NCI-H2196 (cell line): ENCODE measurements around the gene NAGLU.
A peak's percentile ranks its signal among the peaks of the same experiment; 100 is the strongest.
"Not testable (repeated sequence)": the region's sequence is repeated elsewhere in the genome, so short reads cannot be mapped to it uniquely, and the experiment has no call there.

ENCODE experiments used
- DNase-seq: peaks from one replicate; lab custom pipeline; 2025; ENCODE audit not compliant: unreplicated experiment; lab: John Stamatoyannopoulos, UW

The NAGLU gene

DNA sequence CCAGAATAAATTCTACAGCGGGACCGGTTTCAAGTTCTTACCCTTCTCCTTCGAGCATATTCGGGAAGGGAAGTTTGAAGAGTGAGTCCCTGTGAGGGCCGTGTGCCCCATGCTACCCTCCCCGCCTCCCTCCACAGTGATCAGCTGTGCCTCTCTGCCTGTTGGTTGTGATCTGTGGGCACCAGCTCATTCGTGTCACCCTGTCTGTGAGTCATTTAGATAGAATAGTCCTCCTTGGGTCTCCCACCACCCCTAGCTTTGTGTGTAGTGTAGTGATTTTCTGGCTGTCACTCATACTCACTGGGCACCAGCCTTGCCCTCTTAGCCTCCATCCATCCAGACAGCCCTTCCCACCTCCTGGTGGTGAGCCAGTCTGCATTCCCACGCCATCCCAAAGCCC is 15.0 kb upstream of the NAGLU start:
- no peak for DNase-seq

DNA sequence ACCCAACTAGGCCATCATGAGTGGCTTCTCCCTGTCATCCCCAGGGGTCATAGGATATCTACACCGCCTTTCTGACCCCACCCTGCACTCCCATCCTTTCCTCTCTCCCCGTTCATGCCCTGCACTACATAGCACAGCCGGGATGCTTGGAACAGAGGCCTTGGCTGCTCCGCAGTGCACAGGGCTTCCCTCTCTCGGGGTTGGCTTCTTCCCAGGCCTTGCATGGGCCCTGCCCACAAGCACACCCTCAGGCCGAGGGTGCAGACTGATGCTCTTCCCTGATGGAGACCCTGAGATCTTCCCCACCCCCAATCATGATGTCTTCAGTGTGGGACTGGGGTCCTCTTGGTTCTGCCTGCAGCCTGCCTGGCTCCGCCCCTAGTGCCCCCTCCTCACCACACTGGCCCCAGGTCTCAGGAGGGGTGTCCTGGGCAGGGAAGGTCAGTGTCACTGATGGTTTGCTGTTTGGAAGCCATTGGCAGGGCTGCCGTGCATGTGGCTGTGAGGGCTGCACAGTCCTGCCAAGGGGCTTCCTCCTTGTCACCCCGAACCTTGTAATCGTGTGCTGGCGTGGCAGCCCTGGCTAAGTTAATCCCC is 14.3 kb upstream of the NAGLU start:
- DNase-seq = no peak

GRCh38 chr17:42522263-42522790 is 13.7 kb upstream of the NAGLU start:
- DNase-seq = no peak

GRCh38 chr17:42522798-42523278 is 13.2 kb upstream of the NAGLU start:
- DNase-seq = no peak

- DNase-seq = no peak
These were observed 10.8 kb upstream of the NAGLU start for GRCh38 chr17:42525221-42525620.

- no peak for DNase-seq
These were observed 10.0 kb upstream of the NAGLU start for GRCh38 chr17:42526031-42526444.

- DNase-seq = no peak
These were observed 8.1 kb upstream of the NAGLU start for GRCh38 chr17:42527932-42528331.

DNA sequence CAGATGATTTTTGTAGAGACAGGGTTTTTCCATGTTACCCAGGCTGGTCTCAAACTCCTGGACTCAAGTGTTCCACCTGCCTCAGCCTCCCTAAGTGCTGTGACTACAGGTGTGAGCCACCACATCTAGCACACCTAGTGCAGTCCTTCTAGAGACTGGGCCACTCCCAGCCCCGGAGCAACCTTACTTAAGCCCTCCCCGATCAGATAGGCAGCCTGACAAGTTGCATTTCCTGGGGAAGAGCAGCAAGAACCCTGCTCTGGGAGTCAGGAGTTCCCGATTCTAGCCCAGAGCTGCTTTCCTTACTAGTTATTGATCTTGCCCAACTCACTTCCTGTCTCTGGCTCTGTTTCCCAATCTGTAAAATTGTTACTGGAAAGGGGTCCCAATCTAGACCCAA is 7.0 kb upstream of the NAGLU start:
- no peak for DNase-seq

- DNase-seq = no peak
These were observed 5.0 kb upstream of the NAGLU start for GRCh38 chr17:42530952-42531454.

DNA sequence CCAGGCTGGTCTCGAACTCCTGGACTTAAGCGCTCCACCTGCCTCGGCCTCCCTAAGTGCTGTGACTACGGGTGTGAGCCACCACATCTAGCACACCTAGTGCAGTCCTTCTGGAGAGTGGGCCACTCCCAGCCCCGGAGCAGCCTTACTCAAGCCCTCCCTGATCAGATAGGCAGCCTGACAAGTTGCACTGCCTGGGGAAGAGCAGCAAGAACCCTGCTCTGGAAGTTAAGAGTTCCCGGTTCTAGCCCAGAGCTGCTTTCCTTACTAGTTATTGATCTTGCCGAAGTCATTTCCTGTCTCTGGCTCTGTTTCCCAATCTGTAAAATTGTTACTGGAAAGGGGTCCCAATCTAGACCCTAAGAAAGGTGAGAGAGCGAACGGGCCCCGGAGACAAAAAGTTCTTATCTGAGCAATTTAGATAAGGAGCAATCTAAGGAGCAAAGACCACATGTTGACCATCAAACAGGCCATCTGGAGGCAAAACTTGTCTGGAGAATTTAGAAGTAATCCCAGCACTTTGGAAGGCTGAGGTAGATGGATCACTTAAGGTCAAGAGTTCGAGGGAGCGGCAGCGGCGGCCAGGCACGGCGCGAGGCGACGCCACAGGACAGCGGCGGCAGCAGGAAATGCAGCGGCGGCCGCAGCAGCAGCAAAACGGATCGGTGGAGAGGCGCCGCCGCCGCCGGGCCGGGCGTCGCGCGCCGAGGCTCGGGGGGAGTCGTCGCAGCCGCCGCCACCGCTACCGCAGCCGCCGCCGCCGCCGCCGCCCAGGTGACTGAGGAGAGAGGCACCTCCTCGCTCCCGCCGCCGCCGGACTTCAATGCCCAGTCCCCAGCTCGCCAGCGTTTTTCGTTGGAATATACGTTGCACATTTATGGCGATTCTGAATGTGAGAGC is 4.3 kb upstream of the NAGLU start:
- peak; percentile 34 for DNase-seq

- no peak for DNase-seq
These were observed 640 bp upstream of the NAGLU start for GRCh38 chr17:42535155-42536047.

DNA sequence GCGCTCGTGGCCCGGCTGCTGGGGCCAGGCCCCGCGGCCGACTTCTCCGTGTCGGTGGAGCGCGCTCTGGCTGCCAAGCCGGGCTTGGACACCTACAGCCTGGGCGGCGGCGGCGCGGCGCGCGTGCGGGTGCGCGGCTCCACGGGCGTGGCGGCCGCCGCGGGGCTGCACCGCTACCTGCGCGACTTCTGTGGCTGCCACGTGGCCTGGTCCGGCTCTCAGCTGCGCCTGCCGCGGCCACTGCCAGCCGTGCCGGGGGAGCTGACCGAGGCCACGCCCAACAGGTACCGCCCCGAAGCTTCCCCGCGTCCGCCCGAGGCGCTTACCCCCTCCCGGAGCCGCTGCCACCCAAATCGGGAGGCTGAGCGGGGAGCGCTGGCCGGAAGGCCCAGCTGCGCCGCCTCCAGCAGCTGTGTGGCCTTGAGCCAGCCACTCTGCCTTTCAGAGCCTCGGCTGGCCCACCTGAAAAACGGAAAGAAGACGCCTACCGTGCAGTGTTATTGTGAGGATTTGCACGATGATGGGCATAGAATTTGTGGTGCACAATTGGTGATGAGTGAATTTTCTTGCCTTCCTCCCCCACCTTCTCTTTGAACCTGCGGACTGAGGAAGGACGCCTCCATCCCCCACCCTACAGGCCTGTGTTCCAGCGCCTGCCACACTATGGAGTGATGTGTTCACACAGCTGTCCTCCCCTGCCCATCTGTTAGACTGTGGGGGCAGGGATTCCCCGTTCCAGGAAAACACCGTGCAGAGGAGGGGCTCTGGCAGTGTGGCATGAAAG is 523 bp downstream of the NAGLU start:
- peak; percentile 76 for DNase-seq

- DNase-seq = no peak
These were observed 1.2 kb downstream of the NAGLU start for GRCh38 chr17:42537156-42537805.

DNA sequence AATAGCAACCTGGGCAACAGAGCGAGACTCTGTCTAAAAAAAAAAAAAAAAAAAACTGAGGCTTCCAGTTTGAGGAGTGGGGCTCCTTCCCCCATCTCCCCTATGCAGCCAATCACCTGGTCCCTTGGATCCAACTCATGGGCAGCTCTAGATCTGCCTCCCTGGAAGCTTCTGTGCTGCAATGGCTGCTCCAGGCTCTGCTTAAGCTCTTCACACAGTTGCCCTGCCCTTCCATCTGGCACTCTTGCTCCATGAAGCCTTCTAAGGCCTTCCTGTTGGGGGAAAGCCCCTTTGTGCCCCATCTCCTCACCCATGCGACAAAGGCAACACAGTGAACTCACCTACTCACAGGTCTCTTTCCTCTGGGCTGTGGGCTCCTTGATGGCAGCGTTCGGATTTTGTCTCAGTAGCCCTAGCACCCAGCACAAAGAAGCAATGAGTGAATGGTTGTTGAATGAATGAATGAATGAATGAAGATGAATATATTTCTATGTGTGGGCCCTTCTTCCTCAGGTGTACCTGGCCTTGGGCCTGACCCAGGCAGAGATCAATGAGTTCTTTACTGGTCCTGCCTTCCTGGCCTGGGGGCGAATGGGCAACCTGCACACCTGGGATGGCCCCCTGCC is 1.9 kb downstream of the NAGLU start:
- no peak for DNase-seq

DNA sequence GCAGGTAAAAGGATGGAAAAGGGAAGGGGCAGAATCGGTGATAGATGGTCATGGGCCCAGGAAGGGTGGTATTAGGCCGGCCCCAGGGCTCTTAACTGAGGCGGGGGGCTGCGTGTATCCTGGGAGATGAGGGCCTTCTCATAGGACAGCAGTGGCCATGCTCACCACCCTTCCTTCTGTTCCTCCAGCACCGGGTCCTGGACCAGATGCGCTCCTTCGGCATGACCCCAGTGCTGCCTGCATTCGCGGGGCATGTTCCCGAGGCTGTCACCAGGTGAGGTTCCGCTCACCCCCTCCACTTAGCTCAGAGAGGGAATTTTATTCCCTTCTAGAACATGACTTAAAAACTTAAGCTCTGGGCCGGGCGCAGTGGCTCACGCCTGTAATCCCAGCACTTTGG is 2.4 kb downstream of the NAGLU start:
- DNase-seq = no peak

- not testable (repeated sequence) for DNase-seq
These were observed 4.5 kb downstream of the NAGLU start for GRCh38 chr17:42540558-42540957.

DNA sequence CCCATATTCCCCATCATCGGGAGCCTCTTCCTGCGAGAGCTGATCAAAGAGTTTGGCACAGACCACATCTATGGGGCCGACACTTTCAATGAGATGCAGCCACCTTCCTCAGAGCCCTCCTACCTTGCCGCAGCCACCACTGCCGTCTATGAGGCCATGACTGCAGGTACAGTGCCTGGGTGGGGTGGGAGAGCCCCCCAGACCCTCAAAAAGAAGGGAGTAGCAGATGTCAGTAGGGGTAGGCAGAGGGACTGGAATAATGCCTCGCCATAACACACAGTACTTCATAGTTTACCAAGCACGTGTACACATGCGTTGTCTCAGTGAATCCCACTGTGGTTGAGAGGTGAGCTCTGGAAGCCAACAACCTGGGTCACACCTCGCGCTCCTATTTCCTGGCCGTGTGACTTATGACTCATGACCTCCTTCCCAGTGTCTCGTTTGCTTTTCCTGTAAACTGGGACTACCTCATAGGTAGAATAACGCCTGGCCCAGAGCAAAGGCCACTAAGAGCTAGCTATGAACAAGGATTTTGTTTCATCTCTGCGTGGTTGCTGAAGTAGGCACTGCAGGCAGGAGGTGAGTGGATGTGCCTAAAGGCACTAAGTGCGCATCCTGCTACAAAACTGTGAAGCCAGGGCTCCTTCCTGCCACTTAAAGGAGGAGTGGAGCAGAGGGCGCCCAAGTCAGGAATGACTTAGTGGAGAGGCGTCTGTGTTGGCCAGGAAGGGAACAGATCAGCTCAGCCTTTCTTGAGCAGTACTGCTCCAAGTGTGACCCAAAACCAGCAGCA is 5.2 kb downstream of the NAGLU start:
- peak; percentile 12 for DNase-seq
